Neural cell (in vitro differentiated cells): ENCODE measurements around the gene PRKAR1B.

Source experiments
- CTCF ChIP-seq: fragments of 450-650 bp; IDR thresholded peaks from 2 replicates; pipeline ENCODE4 v1.5.1; 2014; ENCODE audit warnings: antibody characterized with exemption, mild to moderate bottlenecking, moderate library complexity; ENCODE audit not compliant: poor library complexity, severe bottlenecking
- EP300 ChIP-seq: fragments of 450-650 bp; conservative IDR thresholded peaks from 2 replicates; pipeline ENCODE4 v1.6.1; 2014; ENCODE audit warnings: antibody characterized with exemption, mild to moderate bottlenecking, moderate library complexity; ENCODE audit not compliant: poor library complexity, severe bottlenecking
- EZH2 ChIP-seq: fragments of 200-600, 300-800 bp; shearing (Covaris generic), sonication (generic); IDR thresholded peaks from 2 replicates; pipeline ENCODE4 v1.6.1; 2014; ENCODE audit warnings: antibody characterized with exemption, low read length, borderline replicate concordance, mild to moderate bottlenecking; ENCODE audit not compliant: insufficient read depth, poor library complexity, severe bottlenecking
- MXI1 ChIP-seq: fragments of 450-650 bp; conservative IDR thresholded peaks from 2 replicates; pipeline ENCODE4 v1.6.1; 2014; ENCODE audit warnings: antibody characterized with exemption, mild to moderate bottlenecking; ENCODE audit not compliant: poor library complexity, severe bottlenecking
- POLR2AphosphoS5 ChIP-seq: IDR thresholded peaks from 2 replicates; pipeline ENCODE4 v1.6.1; 2012
- RAD21 ChIP-seq: fragments of 450-650 bp; conservative IDR thresholded peaks from 2 replicates; pipeline ENCODE4 v1.6.1; 2014; ENCODE audit warnings: antibody characterized with exemption, mild to moderate bottlenecking, moderate library complexity
- REST ChIP-seq: IDR thresholded peaks from 2 replicates; pipeline ENCODE4 v1.6.1; 2012; ENCODE audit warnings: borderline replicate concordance

- TF ChIP-seq CTCF (no peak), POLR2AphosphoS5 (no peak), EZH2 (no peak), RAD21 (no peak), EP300 (no peak), MXI1 (no peak), REST (no peak)
Observed at GRCh38 chr7:539731-540411, 187.2 kb downstream of the PRKAR1B start.
